ENCODE data around the gene PDE6A.
A peak's percentile ranks its signal among the peaks of the same experiment; 100 is the strongest.

Gene PDE6A

DNA sequence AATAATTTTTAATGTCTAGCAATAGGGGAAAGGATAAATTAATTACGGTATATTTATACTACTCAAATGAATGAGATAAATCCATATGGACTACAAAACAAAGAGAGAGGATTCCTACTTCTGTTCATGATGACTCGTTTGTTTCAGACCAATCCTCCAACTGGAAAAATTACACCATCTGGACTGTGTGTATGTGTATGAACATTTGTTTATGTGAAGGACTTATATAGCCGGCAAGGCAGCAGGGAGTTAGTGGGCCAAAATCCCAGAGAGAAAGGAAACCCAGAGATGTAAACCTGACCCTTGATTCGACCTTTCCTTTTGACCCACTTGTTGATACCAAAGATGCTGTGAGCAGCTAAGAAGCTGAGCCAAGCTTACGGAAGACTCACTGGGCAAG is 20.1 kb downstream of the PDE6A start:
- no peak for DNase-seq

DNA sequence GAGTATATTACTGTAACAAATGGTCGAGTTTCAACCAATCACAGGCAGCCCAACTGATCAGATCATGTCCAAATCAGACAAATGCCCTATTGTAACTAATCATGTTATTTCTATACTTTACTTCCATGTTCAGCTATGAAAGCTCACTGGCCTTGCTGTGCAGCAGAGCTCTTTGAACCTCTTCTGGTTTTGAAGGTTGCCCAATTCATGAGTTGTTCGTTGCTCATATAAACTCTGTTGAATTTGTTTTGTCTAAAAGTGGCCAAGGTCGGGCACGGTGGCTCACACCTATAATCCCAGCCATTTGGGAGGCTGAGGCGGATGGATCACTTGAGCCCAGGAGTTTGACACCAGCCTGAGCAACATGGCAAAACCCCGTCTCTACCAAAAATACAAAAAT is 21.6 kb downstream of the PDE6A start:
- no peak for DNase-seq

DNA sequence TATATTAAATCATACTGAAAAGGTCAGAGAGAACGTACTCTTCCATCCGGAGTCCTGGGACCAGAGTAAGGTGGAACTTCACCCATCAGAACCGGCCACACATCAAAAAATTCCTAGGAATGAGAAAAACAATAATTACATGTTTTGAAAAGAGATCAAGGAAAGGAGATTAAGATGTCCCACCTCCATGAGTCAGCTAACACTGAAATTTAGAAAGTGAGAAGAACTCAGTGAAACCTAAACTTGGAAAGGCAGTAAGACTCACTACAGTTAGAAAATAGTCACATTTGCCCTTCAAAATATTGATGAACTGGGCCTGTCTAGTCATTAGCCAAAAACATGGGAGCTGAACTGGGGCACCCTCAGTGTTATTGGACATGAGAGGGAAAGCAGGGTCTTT is 23.0 kb downstream of the PDE6A start:
- DNase-seq: no peak

DNA sequence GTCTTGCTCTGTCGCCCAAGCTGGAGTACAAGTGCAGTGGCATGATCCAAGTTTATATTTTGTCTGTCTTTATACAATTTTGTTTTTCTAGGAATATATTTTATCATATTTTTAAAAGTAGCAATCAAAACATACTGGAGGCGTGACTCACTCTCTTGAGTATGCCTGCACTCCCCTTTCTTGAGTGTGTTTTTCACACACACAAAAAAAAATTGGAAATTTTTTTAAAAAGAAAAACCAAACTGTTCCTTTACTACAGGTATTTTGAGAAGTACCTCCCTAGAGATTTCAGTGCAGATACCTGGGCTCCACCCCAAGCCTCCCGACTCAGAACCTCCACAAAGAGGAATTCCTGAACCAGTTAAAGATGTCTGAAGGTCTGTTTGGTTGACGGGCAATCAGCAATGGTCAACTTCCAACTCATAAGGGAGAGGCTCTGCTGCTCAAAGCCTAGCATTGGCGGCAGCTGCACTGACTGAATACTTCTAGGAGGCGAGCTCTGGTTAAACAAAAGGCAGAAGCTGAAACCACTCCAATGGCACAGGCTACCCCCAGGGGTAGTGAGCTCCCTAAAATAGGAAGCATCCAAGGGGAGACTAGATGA is 27.4 kb downstream of the PDE6A start:
- DNase-seq: no peak

DNA sequence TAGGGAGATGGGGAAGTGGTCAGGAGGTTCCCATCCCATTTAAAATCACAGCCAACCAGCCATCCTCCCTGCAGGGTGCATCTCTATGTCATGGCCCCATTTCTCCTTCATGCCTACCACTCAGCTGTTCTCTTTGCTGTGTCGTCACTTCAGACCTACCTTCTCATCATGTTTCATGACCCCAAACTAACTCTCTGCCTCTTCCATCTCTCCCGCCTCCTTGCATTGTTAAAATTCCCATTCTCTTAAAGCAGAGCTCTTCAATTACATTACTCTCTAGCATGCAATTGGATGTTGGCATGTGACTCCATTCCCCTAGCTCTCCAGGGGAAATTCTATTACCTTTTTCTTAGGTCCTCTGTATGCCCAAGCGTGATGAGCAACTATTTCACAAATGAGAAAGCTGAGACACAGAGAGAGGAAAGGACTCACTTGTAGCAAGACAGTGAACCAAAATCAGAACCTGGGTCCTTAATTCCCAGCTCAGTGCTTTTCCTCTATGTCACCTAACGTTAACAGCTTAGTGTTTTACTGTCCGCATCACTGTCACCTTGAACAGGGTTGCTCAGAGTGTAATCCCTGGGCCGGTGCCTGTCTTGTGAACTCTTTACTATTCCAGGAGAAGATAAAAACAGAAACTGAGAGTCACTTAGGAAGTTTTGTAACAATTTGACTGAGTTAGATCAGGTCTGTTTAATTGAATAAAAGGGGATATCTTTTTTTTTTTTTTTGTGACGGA is 28.1 kb downstream of the PDE6A start:
- no peak for DNase-seq

DNA sequence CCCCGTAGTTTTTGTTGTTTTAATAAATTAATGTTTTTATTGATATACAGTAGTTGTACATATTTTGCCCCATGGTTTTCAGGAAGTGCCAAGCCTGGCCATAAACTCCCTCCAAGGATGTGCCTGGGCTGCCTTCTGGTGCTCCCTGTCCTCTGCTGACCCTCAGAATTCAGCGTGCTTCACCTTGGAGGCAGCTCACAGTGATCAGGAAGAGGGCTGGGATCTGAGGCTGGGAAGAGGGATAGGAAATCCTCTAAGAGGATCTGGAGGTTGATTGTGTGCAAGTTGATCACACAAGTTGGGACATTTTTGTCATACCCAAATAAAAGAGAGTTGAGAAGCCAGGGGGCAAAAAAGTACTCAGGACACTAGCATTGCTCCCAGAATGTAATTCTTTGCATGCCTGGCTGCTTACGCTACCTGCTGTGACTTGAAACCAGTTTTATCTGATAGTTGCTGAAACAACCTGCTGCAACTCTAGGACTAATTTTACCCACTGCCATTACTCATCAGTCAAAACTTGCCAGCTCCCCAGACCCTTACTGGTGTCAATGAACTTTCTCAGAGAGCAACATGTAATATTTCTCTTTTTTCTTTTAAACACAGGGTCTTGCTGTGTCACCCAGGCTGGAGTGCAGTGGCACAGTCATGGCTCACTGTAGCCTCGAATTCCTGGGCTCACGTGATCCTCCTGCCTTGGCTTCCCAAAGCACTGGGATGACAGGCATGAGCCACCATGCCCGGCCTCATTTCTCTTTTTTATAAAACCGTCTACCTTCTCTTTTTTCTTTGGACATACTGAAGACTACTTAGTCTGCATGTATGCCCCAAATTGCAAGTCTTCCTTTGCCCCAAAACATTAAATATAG is 29.0 kb downstream of the PDE6A start:
- DNase-seq: no peak

DNA sequence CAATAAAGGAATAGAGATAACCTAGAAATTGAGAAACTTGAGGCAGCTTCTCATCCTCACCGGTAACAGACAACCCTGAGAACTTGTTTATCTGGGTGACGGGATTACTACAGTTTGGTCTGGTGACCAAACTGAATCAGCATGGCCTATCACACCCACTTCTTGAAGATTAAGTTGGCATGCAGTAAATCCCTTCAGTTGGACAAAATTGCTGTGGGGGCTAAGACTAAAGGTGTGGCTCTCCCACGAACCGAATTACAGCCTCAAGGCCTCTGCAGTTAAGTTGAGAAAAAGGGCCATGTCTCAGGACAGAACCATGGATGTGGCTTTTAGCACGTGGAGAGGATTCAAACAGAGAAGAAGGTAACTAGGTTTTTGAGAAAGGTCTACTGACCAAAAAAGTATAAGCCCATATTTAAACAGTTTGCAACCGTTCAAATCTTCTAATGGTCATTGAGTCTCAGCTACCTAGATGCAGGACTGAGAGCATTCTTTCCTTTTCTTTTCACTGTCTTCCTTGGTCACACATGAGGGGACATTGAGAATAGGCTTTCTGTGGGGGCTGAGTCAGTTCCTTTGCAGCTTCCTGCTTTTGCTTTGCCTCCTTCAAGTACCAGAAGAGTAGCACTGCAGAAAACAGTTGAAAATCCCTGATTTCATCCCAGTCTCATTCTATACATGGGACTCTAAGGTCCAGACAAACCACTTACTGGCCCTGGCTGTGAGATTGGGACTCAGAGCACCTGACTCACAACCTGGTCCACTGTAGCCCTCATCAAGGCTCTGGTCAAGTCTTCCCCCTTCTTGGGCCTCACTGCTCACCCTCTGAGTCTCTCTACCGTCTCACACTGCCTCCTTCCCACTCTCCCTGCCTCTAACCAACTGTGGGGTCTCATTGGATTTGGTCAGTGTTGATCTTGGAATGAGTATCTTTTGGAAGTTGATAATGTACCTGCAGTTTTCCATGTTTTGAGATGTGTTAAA is 30.9 kb downstream of the PDE6A start:
- DNase-seq: no peak

DNA sequence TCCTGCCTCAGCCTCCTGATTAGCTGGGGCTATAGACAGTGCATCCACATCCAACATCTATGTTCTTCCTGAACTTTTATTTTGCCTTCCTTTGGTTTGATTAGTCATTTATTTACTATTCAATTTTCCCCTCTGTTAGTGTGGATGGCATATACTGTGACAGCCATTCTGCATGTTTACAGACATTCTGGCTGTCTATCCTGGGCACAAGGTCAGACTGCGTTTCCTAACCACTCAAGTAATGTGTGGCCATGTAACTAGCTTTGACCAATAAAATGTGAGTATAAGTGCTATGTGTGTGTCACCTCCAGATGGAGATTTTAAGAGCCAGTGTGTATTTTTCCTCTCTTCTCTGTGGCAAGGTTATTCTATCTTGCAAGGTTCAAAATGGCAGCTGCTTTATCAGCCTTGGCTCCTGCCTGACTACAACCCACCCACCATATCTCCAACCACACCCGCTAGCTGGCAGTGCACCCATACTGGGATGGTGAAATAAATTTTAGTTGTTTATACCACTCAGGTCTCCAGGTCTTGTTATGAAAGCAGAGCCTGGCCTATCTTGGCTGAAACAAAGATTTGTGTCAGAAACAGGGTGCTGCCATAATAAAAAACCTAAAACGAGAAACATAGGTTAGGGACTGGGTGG is 32.2 kb downstream of the PDE6A start:
- DNase-seq: no peak

DNA sequence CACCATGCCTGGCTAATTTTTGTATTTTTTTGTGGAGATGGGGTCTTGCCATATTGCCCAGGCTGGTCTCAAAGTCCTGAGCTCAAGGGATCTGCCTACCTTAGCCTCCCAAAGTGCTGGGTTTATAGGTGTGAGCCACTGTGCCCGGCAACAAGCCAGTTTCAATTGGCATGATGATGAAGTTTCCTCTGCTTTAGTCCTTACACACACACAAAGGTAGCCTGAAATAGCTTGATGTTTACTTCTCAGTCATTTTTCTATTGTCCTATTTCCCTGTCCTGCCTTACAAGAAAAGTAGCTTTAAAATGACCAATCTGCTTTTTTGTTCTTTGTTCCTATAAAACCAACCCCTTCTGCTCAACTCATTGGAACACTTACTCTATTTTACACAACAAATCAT is 33.6 kb downstream of the PDE6A start:
- no peak for DNase-seq

DNA sequence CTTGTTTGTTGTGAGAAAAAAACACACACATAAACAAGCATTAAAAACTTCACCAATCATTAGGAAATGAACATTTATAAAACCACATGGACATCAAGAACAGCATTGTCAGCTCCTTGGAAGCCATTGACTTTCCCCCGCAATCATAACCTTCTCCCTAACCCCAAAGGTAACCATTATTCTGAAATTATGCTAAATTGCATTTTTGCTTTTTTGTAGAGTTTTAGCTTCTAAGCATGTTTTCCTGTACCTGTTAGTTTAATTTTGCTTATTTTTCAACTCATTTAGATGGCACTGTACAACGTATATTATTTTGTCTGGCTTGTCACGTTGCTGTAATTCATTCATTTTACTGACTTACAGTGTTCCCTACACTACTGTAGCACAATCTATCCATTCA is 36.8 kb downstream of the PDE6A start:
- no peak for DNase-seq

DNA sequence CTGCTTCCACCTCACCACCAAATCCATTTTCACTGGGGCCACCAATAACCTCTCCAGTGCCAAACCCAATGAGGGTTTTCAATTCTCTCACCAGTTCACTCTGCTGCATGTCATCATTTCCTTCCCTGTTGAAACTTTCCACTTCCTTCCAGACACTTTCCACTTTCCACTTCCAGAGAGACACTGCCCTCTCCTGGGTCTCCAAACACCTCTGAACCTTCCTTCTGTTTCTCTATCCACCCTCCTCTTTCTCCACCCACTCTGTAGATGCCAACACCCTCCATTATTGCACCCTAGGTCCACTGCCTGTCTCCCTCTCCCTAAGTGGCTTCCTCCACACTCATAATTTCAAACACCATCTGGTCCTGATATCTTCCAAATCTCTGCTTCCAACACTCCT is 39.6 kb downstream of the PDE6A start:
- DNase-seq: no peak

DNA sequence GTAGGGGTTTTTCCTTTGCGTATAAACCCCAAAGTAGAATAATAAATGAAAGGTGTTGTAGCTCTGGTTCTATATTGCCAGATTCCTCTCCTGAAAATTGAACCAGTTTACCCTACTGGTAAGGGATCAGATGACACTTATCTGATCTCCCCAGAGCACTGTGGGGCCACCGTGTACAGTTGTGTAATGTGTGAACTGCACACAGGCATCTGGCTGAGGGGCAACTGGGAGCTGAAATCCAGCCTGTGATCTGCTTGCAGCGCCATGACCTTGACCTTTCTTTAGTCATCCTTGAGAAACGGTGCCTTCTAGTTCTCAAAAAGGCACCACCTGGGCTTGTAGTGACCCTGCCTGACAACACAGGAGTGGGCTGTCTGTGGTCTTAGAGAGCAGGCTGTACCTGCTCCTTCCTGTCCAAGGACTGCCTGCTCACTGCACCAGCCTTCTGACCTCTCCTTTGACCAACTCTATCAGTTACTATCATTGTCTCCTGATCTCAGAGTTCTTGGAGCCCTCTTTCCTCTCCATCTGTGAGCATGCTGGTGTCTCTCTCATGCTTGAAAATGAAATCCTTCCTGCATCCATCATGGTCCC is 40.2 kb downstream of the PDE6A start:
- DNase-seq: no peak

DNA sequence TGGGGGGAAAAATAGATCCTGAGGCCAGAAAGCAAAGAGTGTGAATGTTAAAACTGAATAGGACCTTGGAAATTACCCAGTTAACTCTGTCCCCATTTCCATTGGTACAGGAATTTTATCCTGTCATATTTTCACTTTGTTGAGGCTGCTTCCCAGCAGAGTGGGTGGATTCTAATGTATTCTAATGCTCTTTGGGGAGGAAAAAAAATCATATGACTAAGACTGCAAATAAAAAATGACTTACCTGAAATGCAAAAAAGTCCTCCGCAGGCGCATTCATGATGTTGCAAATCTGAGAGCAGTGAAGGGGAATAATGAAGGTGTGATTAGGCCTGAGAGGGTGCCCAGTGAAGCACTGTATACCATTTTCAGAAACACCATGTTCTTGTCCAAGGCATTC is 41.2 kb downstream of the PDE6A start:
- DNase-seq: peak in 1 of 2 experiments; percentile 19

DNA sequence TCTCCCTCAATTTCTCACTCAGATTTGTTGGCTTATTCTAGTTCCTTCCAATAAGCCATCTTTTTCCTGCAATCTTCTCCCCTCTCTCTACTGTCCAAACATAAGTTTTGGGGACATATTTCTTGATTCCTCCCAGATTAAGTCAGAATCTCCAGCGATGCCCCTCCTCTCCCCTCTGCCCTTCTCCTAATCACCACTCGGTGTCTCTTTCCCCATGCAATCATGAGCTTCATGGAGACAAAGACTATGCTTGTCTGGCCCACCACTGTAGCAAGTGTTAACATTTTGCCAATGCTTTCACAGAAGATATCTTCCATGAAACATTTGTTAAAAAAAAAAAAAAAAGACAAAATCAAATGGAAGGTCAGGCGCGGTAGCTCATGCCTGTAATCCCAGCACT is 42.4 kb downstream of the PDE6A start:
- DNase-seq: no peak

DNA sequence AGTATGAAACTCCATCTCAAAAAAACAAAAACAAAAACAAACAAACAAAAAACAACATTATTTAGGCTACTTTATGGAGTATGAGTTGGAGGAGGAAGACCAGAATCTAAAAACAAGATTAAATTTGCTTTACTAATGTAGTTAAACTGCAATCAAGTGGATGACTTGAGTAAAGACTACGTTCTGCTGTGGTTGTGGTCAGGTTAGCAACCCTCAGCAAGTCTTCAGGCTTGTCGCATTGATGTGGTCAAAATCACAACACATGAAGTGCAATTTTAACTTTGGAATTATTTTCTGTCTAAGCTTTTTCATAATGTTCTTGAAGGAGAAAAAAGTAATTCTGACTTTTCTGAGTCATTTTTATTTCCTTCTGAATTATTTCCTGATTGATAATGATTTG is 43.1 kb downstream of the PDE6A start:
- DNase-seq: no peak

DNA sequence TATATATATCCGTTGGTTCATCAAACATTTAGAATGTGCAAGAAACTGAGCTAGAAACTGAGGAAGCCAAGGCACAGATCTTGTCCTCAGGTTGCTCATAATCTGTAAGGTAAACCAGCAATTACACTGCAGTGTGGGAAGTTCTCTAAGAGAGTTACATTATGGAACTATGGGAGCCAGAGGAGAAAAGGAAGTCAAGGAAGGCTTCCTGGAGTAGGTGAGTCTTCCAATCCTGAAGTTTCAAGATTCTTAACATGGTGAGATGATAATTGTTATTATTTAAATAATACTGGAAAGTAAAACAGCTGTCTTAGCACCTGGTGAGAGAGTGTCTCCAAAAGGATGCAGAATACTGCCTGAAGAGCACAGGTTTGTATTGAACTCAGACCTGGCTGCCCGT is 44.2 kb downstream of the PDE6A start:
- DNase-seq: no peak

DNA sequence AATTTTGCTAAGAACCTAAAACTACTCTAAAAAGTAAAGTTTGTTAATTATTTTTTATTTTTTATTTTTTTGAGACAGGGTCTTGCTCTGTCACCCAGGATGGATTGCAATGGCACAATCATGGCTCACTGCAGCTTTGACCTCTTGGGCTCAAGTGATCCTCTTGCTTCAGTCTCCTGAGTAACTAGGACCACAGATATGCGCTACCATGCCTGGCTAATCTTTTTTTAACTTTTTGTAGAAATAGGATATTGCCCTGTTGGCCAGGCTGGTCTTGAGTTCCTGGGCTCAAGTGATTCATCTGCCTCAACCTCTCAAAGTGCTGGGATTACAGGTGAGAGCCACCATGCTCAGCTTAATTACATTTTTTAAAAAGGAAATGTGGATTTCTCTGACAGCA is 45.8 kb downstream of the PDE6A start:
- no peak for DNase-seq

DNA sequence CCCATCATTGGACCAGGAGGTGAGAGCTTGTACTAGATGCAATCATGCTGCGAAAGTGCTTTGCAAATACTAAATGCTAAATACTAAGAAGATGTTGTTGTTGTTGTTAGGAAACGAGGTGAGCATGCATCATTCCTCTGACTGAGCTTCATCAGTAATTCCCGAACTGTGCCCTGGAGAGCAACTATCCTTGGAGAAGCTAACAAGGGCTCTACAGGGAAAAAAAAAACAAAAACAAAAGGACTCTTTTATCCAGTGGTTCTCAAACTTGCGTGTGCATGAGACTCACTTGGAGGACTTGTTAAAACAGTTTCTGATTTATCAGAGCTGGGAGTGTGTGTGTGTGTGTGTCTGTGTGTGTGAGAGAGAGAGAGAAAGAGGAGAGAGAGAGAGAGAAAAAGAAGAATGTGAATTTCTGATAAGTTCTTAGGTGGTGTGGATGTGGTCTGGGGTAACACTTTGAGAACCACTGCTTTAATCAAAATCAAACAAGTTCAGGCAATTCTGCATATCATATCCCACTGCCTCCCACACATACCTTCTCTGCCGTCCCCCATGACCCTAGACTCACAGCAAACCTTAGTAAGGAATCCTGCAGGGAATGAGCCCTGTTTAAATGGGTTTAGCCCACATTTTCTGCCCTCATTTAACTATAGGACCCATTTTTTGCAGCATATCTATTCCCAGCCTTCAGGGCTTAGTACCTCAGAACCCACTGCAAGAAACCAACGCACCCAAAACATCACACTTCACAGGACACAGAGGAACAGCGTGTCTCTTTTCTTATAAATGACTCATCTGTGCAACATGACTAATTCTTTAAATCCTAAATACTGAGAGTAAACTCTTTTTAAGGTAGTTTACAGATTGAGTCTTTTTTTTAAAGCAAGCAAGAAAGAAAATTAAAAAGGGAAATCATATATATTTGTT is 48.9 kb downstream of the PDE6A start:
- no peak for DNase-seq

DNA sequence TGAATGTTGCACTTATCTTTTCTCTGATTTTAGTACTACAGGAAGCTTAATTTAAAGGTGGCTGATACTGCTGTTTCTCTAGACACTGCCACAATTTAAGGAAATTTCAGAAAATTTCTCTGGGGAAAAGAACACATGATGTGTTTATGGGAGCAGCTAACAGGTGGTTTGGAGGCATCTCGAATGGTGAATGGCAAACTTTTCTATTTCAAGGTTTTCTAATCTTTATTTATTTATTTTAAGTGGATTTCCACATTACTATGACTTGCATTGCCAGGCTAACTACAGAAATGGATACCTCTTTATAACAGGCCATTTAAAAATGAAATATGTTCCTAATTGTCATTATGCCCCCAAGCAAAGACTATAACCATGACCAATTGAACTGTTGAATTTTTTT is 50.4 kb downstream of the PDE6A start:
- DNase-seq: no peak

DNA sequence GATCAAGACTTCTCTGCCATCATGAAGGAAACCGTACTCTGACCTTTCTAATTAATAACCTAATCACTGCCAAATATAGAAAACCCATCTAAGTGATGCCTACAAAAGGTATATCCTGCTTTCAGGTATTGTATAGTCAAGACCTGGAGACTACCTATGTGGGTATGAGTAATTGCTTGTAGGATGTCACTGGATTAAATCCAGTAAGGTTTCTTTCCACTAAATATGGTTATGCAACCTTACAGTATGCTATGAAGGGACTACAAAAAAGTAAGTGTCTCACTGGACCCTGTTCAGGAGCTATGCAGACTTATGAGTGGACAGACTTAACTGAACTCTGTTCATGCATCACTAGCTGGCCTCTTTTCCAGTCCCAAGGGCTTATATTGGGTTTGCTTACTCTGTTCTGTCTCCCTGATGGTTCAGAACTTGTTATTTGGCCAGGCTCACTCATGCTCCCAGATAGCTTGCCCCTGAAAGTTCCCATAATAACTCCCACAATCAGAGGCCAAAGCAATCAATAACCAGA is 51.1 kb downstream of the PDE6A start:
- no peak for DNase-seq
